GM19193 (cell line): ENCODE results near the gene FOXP3.

Source experiments
- POLR2A ChIP-seq: IDR thresholded peaks from 4 replicates; pipeline ENCODE4 v1.6.1; 2011; ENCODE audit not compliant: insufficient read depth, insufficient read length; ENCODE audit errors: extremely low read depth

The FOXP3 gene

GRCh38 chrX:49260221-49260985 is 4.1 kb downstream of the FOXP3 start:
- TF ChIP-seq POLR2A, result no peak

DNA sequence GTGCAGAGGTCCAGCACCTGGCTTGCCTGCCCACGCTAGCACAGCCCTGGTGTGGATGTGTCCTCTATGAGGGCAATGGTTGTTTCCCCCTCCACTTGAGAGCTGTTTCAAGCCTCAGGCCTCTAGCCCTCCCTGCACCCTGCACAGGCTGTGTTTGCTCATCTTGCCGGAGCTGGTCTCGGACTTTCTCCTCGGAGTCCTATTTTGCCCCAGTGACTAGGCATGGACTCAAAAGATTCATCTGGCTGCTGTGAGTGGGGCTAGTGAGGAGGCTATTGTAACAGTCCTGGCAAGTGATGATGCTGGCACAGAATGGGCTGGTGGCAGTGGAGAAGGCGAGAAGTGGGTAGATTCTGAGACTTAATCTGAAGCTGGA is 5.8 kb downstream of the FOXP3 start:
- TF ChIP-seq POLR2A, result no peak

GRCh38 chrX:49257846-49258748 is 6.4 kb downstream of the FOXP3 start:
- no peak for TF ChIP-seq POLR2A

GRCh38 chrX:49257074-49257790 is 7.3 kb downstream of the FOXP3 start:
- TF ChIP-seq POLR2A, result no peak

DNA sequence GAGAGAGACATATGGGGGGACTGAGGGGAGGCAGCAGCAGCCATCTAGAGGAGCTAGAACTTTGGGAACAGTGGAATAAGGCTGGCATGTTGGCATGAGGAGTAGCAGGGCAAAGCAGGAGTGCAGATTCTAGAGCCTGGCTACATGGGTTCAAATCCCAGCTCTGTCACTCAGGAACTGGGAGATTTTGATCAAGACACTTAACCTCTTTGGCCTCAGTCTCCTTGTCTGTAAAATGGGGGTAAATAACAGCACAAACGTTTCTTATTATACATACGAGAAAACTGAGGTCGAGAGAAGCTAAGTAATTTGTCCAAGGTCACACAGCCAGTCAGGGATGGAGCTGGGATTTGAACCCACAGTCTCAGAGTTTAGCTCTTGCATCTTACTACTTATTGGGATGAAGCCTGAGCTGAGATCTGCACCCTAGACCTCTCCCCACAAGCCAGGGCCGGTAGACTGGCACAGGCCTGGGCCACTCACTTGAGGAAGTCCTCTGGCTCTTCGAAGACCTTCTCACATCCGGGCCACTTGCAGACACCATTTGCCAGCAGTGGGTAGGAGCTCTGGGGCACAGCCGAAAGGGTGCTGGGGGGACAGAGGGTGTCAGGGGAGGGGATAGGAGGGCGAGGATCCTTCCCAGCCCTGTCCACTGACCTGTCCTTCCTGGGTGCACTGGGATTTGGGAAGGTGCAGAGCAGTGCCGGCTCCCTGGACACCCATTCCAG is 8.1 kb downstream of the FOXP3 start:
- no peak for TF ChIP-seq POLR2A

GRCh38 chrX:49254639-49255038 is 9.9 kb downstream of the FOXP3 start:
- no peak for TF ChIP-seq POLR2A

GRCh38 chrX:49251325-49251724 is 13.2 kb downstream of the FOXP3 start:
- TF ChIP-seq POLR2A, result no peak

- no peak for TF ChIP-seq POLR2A
Observed at GRCh38 chrX:49250578-49250977, 13.9 kb downstream of the FOXP3 start.

- TF ChIP-seq POLR2A, result no peak
Observed at GRCh38 chrX:49250066-49250465, 14.4 kb downstream of the FOXP3 start.

DNA sequence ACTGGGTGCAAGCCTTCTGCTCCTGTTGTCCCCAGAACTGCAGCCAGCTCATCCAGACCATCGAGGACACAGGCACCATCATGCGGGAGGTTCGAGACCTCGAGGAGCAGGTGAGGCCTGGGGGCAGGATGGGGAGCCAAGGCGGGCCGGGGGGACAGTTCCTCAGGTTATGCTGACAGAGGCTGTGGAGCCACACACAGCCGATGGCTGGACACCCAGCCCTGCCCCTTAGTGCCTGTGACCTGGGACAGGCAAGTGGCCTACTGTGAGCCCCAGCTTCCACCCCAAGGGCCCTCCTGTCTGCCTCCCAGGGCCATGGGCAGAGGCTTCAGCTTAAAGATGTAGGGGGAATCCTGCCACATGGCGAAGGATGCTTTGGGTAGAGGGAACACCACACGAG is 14.9 kb downstream of the FOXP3 start:
- TF ChIP-seq POLR2A, result no peak

GRCh38 chrX:49249071-49249470 is 15.4 kb downstream of the FOXP3 start:
- TF ChIP-seq POLR2A, result no peak

DNA sequence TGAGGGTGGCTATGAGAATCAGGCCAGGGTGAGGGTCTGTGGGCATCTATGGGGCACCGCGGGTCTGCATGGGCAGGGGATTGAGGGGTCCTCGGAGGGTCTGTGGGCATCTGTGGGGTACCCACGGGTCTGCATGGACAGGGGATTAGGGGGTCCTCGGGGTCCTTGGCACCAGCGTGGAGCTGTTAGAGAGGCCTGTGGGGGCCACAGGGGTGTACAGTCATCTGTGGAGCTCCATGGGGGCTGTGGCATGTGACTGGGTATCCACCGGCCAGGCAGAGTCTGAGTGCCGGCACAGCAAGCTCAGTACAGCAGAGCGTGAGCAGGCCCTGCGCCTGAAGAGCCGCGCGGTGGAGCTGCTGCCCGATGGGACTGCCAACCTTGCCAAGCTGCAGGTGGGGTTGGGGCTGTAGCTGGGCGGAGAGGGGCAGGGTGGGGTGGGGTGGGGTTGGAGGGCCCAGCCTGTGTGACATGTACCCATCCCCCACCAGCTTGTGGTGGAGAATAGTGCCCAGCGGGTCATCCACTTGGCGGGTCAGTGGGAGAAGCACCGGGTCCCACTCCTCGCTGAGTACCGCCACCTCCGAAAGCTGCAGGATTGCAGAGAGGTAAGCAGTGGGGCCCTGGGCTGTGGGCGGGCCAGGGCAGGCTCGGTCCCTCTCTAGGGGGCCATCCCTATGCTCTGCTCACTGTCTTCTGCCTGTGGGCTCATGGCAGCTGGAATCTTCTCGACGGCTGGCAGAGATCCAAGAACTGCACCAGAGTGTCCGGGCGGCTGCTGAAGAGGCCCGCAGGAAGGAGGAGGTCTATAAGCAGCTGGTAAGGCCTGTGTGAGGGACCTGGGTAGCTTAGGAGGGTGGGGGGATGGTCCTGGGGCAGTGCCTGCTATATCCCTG is 16.3 kb downstream of the FOXP3 start:
- no peak for TF ChIP-seq POLR2A

DNA sequence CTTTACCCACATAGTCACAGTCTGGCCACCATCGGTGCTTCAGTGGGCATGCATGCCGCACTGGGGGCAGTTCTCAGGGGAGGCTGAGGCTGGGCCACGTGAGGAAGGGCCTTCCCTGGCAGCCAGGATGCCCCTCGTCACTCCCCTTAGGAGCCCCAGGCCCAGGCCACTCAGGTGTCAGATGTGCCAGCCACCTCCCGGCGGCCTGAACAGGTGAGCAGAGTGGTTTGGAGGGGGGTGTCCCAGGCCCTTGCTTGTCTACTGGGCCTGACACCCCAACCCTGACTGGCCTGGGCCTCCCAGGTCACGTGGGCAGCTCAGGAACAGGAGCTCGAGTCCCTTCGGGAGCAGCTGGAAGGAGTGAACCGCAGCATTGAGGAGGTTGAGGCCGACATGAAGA is 17.2 kb downstream of the FOXP3 start:
- TF ChIP-seq POLR2A, result no peak

GRCh38 chrX:49246541-49246940 is 18.0 kb downstream of the FOXP3 start:
- TF ChIP-seq POLR2A, result no peak
